Measurements from ENCODE around the gene TRPM3. TPM values are rescaled to one million over a fixed set of nuclear protein-coding genes. Genes with fewer than 3 reads are reported as not detected.

TRPM3 gene
- total and polyA plus RNA-seq, 2 of the 8 experiments (the other 6 are each of a cell fraction or from before 2014, with no cell fraction given), result 2.4 to 10.9 TPM

- Histone ChIP-seq H2AFZ (ENCODE audit: low read length) (no peak overlapping the region), H4K8ac (ENCODE audit: extremely low read depth, insufficient read depth, low read length) (no peak overlapping the region), H3K27ac (ENCODE audit: low read depth, low read length) (no peak overlapping the region), H3K79me1 (ENCODE audit: low read depth, low read length) (no peaks in the 10 kb centered on the region; the same call in 1 of the 2 replicates), H4K91ac (replicated peaks; ENCODE audit: insufficient read length, low read length) (no peak overlapping the region), H4K20me1 (replicated peaks in 1 of 2; ENCODE audit: control insufficient read depth in 1 of 2, insufficient read depth in 2 of 2, low read length in 2 of 2) (no peaks in the 10 kb centered on the region), H3K56ac (replicated peaks; ENCODE audit: insufficient read length, low read depth, low read length) (no peak overlapping the region), H3K4ac (replicated peaks; ENCODE audit: insufficient read length, low read depth, low read length) (no peak overlapping the region), H3K23me2 (ENCODE audit: low read depth, low read length) (no peaks in the 10 kb centered on the region), H3K27me3 (replicated peaks in 1 of 4; ENCODE audit: control insufficient read depth in 3 of 4, extremely low read depth in 1 of 4, insufficient read depth in 3 of 4, low read length in 3 of 4) (no peaks in the 10 kb centered on the region), H4K5ac (ENCODE audit: insufficient read length, low read depth, low read length) (no peak overlapping the region), H3K79me2 (ENCODE audit: control insufficient read depth in 1 of 2, insufficient read depth in 2 of 2, low read length in 2 of 2) (no peaks in the 10 kb centered on the region), H3K4me1 (replicated peaks in 1 of 4; ENCODE audit: control insufficient read depth in 3 of 4, insufficient read depth in 4 of 4, low read length in 3 of 4) (no peaks in the 10 kb centered on the region), H3K18ac (ENCODE audit: extremely low read depth, low read length) (no peak overlapping the region), H2BK5ac (ENCODE audit: low read depth, low read length) (no peak overlapping the region), H3K4me2 (ENCODE audit: insufficient read depth in 1 of 2, low read depth in 2 of 2, low read length in 2 of 2) (no peak overlapping the region), H2BK15ac (ENCODE audit: low read length) (no peak overlapping the region), H2BK120ac (replicated peaks; ENCODE audit: low read depth, low read length) (no peak overlapping the region), H2BK20ac (ENCODE audit: low read length) (no peak overlapping the region), H3K9ac (replicated peaks in 1 of 4; ENCODE audit: extremely low read depth in 1 of 4, low read depth in 3 of 4, low read length in 3 of 4) (no peak overlapping the region), H3K14ac (ENCODE audit: insufficient read length) (no peak overlapping the region), H3K4me3 (ENCODE audit: extremely low read depth in 1 of 4, insufficient read depth in 2 of 4, low read depth in 3 of 4, low read length in 4 of 4) (no peak overlapping the region), H3K23ac (ENCODE audit: insufficient read length) (no peak overlapping the region), H3K36me3 (ENCODE audit: control insufficient read depth in 2 of 4, insufficient read depth in 4 of 4, low read length in 3 of 4) (no peaks in the 10 kb centered on the region), H3K9me3 (ENCODE audit: insufficient read depth in 2 of 2, low read depth in 1 of 2, low read length in 1 of 2) (no peaks in the 10 kb centered on the region), H2AK5ac (ENCODE audit: low read depth, low read length) (no peak overlapping the region), H2BK12ac (ENCODE audit: low read depth, low read length) (no peak overlapping the region)
- TF ChIP-seq RXRA (IDR thresholded peaks at IDR 0.05; ENCODE audit: insufficient read depth, low read depth, low read length), result no peak
- TF ChIP-seq JUND (IDR thresholded peaks at IDR 0.05; ENCODE audit: low read length), result no peak
- TF ChIP-seq SRF (IDR thresholded peaks at IDR 0.05; ENCODE audit: low read depth, low read length), result no peak
- no peak for TF ChIP-seq KDM4A (IDR thresholded peaks at IDR 0.05; ENCODE audit: low read depth, low read length, severe bottlenecking)
- no peak for TF ChIP-seq JUN (IDR thresholded peaks at IDR 0.05; ENCODE audit: low read depth, low read length)
- TF ChIP-seq TAF1 (IDR thresholded peaks at IDR 0.05; ENCODE audit: low read depth, low read length), result no peak
- no peak for TF ChIP-seq SP1 (IDR thresholded peaks at IDR 0.05; ENCODE audit: low read depth, low read length)
- TF ChIP-seq RNF2 (IDR thresholded peaks at IDR 0.05; ENCODE audit: borderline replicate concordance, low read depth, low read length, missing control alignments, poor library complexity, severe bottlenecking), result no peak
- no peak for TF ChIP-seq BRCA1 (IDR thresholded peaks at IDR 0.05; ENCODE audit: low read depth, low read length)
- TF ChIP-seq ATF3 (IDR thresholded peaks at IDR 0.05; ENCODE audit: insufficient read depth, low read depth, low read length), result no peak
- TF ChIP-seq NRF1 (IDR thresholded peaks at IDR 0.05; ENCODE audit: low read depth, low read length), result no peak
- no peak for TF ChIP-seq POLR2AphosphoS5 (IDR thresholded peaks at IDR 0.05; ENCODE audit: low read depth, low read length)
- no peak for TF ChIP-seq SP4 (IDR thresholded peaks at IDR 0.05; ENCODE audit: low read length)
- TF ChIP-seq CHD2 (IDR thresholded peaks at IDR 0.05; ENCODE audit: low read length), result no peak
- CTCF ChIA-PET (ENCODE audit: partially characterized antibody), result interaction anchor here (0.6 to 1.2 kb wide), 2 partner anchors 19 to 173 kb away, joined by 4 to 5 read pairs; no protein-coding TSS in a partner anchor
- 85% methylated on average over 5 of the region's 5 CpGs; no CpG with 5 or more reads in 1 of the 2 experiments for WGBS, 2 experiments (ENCODE audit: extremely low coverage in 1 of 2, insufficient coverage in 1 of 2, insufficient read length in 1 of 2, insufficient replicate concordance in 2 of 2, low coverage in 1 of 2, low lambda C conversion rate in 2 of 2, missing lambda C conversion rate in 1 of 2)
- no peak for FAIRE-seq
- POLR2A ChIA-PET (ENCODE audit: partially characterized antibody), result interaction anchor here (1.6 kb wide), 1 partner anchor 13 kb away, joined by 4 read pairs; no protein-coding TSS in a partner anchor
- DNase-seq (ENCODE audit: low read depth in 1 of 2, low spot score in 2 of 2), result no peak
Observed at GRCh38 chr9:70975821-70976220, 145.6 kb downstream of the TRPM3 start.

Data from H1 (cell line).